LNCAP (cell line): ENCODE measurements around the gene KCNMA1.

Experiments
- CTCF ChIP-seq: fragments of 450-650 bp; IDR thresholded peaks from 2 replicates; pipeline ENCODE4 v1.5.1; 2017; ENCODE audit warnings: mild to moderate bottlenecking

KCNMA1 gene

GRCh38 chr10:77321838-77322237 is 315.8 kb downstream of the KCNMA1 start:
- no peak for TF ChIP-seq CTCF

- TF ChIP-seq CTCF = no peak
Observed at GRCh38 chr10:77320971-77321471, 316.6 kb downstream of the KCNMA1 start.

GRCh38 chr10:77319557-77319956 is 318.1 kb downstream of the KCNMA1 start:
- TF ChIP-seq CTCF = no peak

- no peak for TF ChIP-seq CTCF
Observed at GRCh38 chr10:77318739-77319138, 318.9 kb downstream of the KCNMA1 start.

- no peak for TF ChIP-seq CTCF
Observed at GRCh38 chr10:77317221-77317620, 320.4 kb downstream of the KCNMA1 start.

GRCh38 chr10:77315496-77316129 is 322.0 kb downstream of the KCNMA1 start:
- no peak for TF ChIP-seq CTCF

GRCh38 chr10:77313066-77313750 is 324.4 kb downstream of the KCNMA1 start:
- TF ChIP-seq CTCF = no peak
